Activated CD8-positive, alpha-beta memory T cell treated with anti-CD3 and anti-CD28 coated beads for 4 hours (primary cell): ENCODE measurements around the gene MCHR1.

Experiments
- DNase-seq, 2 donors: peaks; one replicate each; pipeline ENCODE4 v3.0.0-alpha.2; 2020; ENCODE audit warnings: low read depth in 2 of 2

The MCHR1 gene

GRCh38 chr22:40727070-40727963, 48.0 kb downstream of the MCHR1 start:
- DNase-seq = no peak

DNA sequence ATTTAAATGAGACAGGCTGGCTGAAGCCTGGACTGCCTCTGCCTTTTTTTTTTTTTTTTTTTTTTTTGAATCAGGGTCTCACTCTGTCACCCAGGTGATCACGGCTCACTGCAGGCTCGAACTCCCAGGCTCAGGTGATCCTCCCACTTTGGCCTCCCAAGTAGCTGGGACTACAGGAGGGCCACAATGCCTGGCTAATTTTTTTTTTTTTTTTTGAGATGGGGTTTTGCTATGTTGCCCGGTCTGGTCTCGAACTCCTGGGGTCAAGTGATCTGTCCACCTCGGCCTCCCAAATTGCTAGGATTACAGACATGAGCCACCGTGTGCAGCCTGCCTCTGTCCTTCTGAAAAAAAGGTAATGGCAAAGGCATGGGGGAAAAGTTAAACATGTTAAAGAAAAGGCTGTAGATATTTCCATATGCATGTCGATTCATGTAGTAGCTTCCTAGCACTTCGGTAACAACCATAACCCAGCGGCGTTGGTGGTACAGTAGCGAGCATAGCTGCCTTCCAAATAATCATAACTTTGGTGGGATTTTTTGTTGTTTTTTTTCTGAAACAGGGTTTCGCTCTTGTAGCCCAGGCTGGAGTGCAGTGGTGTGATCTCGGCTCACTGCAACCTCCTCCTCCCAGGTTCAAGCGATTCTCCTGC, 48.8 kb downstream of the MCHR1 start:
- no peak for DNase-seq

DNA sequence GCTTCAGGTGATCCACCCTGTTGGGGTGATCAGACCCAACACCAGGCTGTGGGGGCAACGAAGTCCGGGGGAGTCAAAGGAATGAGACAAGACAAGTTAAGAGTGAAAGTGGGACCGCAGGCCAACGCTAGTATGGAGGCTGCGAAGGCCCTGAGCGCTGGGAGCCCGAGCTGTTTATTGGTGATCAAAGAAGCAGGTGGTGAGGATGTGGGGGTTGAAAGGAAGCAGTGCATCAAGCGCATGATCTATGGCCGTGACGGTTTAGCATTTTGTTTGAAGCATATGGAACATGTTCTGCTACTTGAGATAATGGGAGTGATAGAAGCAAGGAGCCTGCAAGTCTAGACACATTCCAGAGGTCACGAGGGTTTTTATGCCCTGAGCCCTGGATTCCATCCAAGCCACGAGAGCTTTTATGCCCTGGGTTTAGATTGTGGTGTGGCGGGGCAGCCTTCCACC, 49.5 kb downstream of the MCHR1 start:
- DNase-seq = peak in 1 of 2 donors; percentile 35

DNA sequence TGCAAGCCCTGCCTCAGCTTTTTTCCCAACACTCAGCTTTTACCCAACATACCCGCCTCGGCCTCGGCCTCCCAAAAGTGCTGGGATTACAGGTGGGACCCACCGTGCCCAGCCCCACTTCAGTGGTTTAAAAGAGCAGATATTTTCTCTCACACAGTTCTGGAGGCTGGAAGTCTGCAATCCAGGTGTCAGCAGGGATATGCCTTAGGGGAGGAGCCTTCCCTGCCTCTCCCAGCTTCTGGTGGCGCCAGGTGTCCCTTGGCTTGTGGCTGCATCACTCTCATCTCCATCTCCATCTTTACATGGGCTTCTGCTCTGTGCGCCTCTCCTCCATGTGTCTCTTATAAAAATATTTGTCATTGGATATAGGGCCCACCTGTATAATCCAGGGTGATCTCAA, 50.0 kb downstream of the MCHR1 start:
- no peak for DNase-seq
